ENCODE results near the gene TMEM255B. TPM values are rescaled to one million over a fixed set of nuclear protein-coding genes. Genes with fewer than 3 reads are reported as not detected.

Gene TMEM255B
- total and polyA plus RNA-seq, 9 of the 15 experiments (the other 6 are each of a cell fraction or from before 2014, with no cell fraction given) = 0.01 to 0.75 (median 0.23) TPM

- H3K36me3 ChIP-seq (ENCODE audit: control insufficient read depth, insufficient read depth, low read length) = no peaks in the 10 kb centered on the region
- H2AFZ ChIP-seq (ENCODE audit: low read depth, low read length) = no peak overlapping the region
- FAIRE-seq (no peak), ATAC-seq (no peak), DNase-seq (ENCODE audit: extremely low read depth in 1 of 4, low spot score in 3 of 4) (no peak)
- in situ Hi-C loops (cut with MboI) = loop anchor here (10.0 kb wide), 1 partner anchor 194 kb away; no protein-coding TSS in a partner anchor
- H3K9me3 ChIP-seq (replicated peaks; ENCODE audit: control insufficient read depth, insufficient read depth, low read depth, low read length) = no peaks in the 10 kb centered on the region; the same call in 1 of the 2 replicates
- no peak overlapping the region for H3K9ac ChIP-seq (ENCODE audit: insufficient read depth in 1 of 2, low read depth in 2 of 2, low read length in 2 of 2)
- H3K27ac ChIP-seq (ENCODE audit: extremely low read depth, low read depth, low read length) = no peak overlapping the region
- H3K4me2 ChIP-seq (ENCODE audit: insufficient read depth, low read length) = no peak overlapping the region
- no peaks in the 10 kb centered on the region for H4K20me1 ChIP-seq (replicated peaks; ENCODE audit: control insufficient read depth, insufficient read depth, low read length)
- H3K4me1 ChIP-seq (replicated peaks in 1 of 2; ENCODE audit: control insufficient read depth in 2 of 2, insufficient read depth in 2 of 2, low read length in 2 of 2) = peaks cover 0 to 20% of the 10 kb centered on the region in 2 experiments; a peak in 3 of 5 replicates
- whole genome bisulfite sequencing (ENCODE audit: insufficient coverage, low coverage, missing lambda C conversion rate) = 10% methylated on average over 1 of the region's 4 CpGs
- ChIA-PET POLR2A (no interaction called here), CTCF (ENCODE audit: low intra/inter-chr PET ratio) (interaction anchor here (0.7 to 1.1 kb wide), 2 partner anchors 174 to 495 kb away, joined by 3 read pairs; no protein-coding TSS in a partner anchor)
- BruUV-seq (replicated peaks) = no TSS peak
- peaks cover 7 to 47% of the 10 kb centered on the region in 2 experiments; a peak in 3 of 5 replicates for H3K27me3 ChIP-seq (ENCODE audit: control insufficient read depth in 2 of 2, insufficient read depth in 2 of 2, low read length in 2 of 2)
- TF ChIP-seq SREBF2 (CRISPR knock-in tag; IDR thresholded peaks at IDR 0.05) = no peak
- no peak for TF ChIP-seq ID3 (CRISPR knock-in tag; IDR thresholded peaks at IDR 0.05)
- TF ChIP-seq ID3 (tag; IDR thresholded peaks at IDR 0.05) = no peak
- no peak for TF ChIP-seq ZNF75A (CRISPR knock-in tag; IDR thresholded peaks at IDR 0.05)
- TF ChIP-seq ELF4 (CRISPR knock-in tag; IDR thresholded peaks at IDR 0.05) = no peak
- no peak for TF ChIP-seq ZNF165 (CRISPR knock-in tag; IDR thresholded peaks at IDR 0.05; ENCODE audit: borderline replicate concordance)
- no peak for TF ChIP-seq PRPF4 (IDR thresholded peaks at IDR 0.05; ENCODE audit: insufficient read depth, low read depth, low read length, poor library complexity, severe bottlenecking)
- no peak for TF ChIP-seq E2F4 (CRISPR knock-in tag; IDR thresholded peaks at IDR 0.05; ENCODE audit: low read depth)
- TF ChIP-seq FUS (optimal IDR thresholded peaks at IDR 0.05; ENCODE audit: low read depth, low read length) = no peak
- no peak for TF ChIP-seq TCF3 (CRISPR knock-in tag; IDR thresholded peaks at IDR 0.05)
- no peak for TF ChIP-seq SRSF1 (IDR thresholded peaks at IDR 0.05; ENCODE audit: low read depth, low read length)
- H3K4me3 ChIP-seq = no peak overlapping the region
- no peaks in the 10 kb centered on the region for H3K79me2 ChIP-seq (ENCODE audit: control insufficient read depth, insufficient read depth, low read length)
- intact Hi-C loops (cut with micrococcal nuclease) = no loop called here
- H3K9me1 ChIP-seq (ENCODE audit: control insufficient read depth, insufficient read depth, low read length) = peaks cover 3% of the 10 kb centered on the region
Measured at GRCh38 chr13:113730831-113731191, 28.2 kb upstream of the TMEM255B start.
